Activated naive CD4-positive, alpha-beta T cell treated with Interleukin-2 at 50 U/mL for 16 hours (primary cell): Measurements from ENCODE around the gene PLEKHG4.

Source experiments
- DNase-seq: peaks from one replicate; pipeline ENCODE4 v3.0.0-alpha.2; 2020

Gene PLEKHG4

DNA sequence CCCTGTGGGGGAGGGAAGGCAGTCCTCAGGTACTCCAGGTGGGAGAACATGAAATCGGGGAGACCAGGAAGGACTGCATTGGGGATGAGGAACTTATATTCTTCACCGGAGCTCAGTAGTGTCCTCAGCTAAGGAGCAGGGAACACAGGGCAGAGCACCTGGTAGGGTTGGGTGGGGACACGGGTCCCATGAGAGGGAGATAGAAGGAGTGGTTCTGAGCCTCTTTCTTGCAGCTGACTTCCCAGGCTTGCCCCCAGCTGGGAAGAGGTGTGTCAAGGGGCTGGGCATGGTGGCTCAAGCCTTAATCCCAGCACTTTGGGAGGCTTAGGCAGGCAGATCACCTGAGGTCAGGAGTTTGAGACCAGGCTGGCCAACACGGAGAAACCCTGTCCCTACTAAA lies 34.1 kb upstream of the PLEKHG4 start:
- no peak for DNase-seq

DNA sequence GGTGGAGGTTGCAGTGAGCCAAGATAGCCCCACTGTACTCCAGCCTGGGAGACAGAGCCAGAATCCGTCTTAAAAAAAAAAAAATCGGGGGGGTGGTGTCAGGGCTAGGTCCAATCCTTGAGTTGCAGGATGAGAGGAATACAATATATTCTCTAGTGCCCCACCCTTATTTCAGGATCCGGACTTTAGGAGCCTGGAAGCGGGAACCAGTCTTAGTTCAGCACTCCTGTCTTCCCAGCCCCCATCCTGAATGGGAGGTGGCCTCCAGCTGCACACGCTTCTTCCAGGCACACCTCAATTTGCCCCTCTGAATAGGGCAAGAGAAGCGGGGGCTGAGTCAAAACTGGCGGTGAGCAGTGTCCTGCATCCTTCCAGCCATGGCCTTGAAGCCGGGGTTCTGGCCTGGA lies 33.7 kb upstream of the PLEKHG4 start:
- no peak for DNase-seq

DNA sequence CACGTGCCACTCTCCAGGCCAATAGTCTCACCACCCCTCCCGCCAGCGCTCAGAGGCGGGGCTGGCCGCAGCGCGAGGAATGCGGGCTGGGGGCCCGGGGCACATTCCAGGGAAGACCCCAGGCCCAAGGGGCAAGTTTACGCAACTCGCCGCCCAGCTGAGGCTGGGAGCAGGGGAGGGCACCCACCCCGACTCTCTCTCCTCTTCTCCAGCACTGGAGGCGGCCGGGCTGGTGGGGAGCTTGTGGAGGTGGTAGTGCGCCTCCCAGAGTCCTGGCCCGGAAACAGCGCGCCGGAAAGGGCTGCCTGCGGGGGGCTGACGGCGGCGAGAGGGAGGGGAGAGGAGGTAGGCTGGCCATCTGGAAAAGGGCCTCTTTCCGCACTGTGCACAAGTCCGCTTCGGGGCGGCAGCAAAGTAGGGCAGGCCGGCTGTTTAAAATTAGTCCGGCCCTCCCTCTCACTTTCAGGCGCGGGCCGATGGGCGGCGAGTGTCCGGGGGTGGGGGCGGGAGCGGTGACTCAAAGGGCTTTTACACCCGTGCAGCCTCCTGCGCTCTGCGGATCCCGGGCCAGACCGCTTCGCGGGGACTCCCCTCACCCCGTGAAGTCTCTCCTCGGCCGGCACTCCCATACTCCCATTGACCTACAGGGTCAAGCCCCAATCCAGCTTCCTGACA lies 33.1 kb upstream of the PLEKHG4 start:
- peak; percentile 52 for DNase-seq

DNA sequence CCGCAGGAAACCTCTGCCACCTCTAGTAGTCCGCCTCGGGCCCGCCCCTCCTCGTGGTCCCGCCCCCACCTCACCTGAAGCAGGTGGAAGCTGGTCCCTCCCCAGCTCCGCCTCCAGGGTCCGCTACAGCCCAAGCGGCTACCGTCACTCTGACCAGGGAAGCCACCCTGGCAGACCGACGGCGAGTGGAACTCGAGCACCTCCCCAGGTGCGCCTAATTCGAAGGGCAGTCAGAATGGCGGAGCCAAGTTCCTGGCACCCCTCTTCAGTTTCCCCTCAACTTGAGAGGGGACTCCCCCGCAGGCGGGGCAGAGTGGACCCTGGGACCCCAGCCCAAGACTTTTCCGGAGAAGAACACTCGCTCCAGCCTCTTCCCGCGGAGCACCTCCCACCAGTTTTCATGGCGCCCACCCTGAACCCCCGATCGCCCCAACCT lies 32.6 kb upstream of the PLEKHG4 start:
- DNase-seq, result no peak

DNA sequence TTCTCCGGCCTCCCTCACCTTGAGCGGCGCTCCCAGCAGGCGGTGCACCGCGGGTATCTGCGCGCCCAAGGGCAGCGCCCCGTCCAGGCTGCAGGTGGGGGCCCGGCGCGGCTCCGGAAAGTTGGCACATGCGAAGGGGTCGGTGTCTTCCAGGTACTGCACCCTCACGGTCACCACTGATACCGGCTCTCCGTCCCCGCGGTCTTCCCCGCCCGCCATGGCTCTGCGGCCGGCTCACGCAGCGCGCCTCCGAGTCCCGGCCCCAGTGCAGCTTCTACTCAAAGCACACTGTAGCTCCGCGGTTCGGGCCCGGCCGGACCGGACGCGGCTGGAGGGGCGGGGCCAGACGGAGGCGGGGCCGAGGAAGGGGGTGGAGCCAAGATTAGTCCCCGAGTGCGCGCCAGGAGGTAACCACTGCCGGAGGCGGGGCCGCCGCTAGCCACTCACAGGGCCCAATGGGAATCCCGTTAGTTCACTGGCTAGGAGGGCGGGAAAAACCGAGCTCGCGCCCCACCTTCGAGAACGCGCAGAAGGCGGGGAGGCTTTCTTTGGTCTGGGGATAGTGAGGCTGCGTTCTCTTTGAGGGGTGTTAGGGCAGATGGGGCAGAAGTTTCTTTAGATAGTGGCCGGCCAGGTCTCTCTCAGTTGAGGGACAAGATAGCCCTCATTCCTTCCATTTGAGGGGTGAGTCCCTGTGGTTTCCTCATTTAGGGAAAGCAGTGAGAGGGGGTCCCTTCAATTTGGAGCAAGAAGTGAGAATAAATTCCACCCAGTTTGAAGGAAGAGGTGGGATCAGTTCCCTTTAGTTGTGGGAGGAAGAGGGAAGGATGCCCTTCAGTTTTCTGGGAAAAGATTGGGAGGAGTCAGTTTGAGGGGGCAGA lies 31.9 kb upstream of the PLEKHG4 start, which contains the start of gene FHOD1:
TSS of gene FHOD1 (minus strand) at position 290 of the 881 bp plus-strand sequence. CDS start at position 219, 71 bp downstream.
- peak; percentile 98 for DNase-seq

DNA sequence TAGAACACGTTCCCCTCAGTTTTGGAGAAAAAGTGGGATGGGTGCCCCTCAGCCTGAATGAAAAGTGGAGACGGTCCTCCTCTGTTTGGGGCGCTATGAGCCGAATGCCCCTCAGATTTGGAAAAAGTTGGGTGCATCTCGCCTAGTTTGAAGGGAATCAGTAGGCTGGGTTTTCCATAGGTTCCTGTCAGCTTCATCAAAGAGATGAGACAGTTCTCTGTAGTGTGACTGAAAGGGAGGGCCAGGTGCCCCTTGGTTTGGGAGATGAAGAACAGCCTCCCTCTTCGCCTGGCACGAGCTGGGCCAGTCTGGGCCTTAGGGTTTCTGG lies 31.3 kb upstream of the PLEKHG4 start:
- DNase-seq, result no peak

DNA sequence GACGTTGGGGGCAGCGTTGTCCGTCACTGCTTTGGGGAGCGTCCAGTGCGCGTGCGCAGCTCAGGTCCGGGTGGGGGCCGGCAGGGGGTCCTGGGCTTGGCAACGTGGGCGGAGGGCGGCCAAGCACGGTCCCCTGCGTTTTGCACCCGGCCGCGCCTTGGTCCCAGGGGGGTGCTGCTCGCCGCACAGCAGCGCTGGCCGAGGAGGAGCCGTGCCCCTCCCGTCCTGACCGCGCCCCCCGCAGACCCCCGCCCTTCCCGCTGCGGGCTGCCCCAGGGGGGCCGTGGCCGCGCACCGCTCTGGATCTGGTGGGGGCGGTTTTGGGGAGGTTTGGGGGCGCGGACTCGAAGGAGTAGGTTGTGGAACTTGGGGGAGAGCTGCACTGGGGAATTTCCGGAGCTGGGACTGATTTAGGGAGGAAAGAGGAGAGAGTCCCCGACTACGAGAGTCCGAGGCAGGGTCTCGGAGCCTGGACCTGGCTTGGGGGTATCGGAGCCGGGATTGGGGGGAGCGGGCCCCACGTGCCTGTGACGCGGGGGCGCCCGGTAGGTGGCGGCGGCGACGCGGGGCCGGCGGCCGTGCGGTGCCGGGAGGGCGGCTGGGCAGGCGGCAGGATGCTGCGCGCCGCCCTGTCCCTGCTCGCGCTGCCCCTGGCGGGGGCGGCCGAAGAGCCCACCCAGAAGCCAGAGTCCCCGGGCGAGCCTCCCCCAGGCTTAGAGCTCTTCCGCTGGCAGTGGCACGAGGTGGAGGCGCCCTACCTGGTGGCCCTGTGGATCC lies 30.7 kb upstream of the PLEKHG4 start, which contains the start of gene SLC9A5:
TSS of gene SLC9A5 (plus strand) at position 579 of the 777 bp plus-strand sequence. CDS start at position 615, 36 bp downstream.
- DNase-seq, result peak; percentile 34

DNA sequence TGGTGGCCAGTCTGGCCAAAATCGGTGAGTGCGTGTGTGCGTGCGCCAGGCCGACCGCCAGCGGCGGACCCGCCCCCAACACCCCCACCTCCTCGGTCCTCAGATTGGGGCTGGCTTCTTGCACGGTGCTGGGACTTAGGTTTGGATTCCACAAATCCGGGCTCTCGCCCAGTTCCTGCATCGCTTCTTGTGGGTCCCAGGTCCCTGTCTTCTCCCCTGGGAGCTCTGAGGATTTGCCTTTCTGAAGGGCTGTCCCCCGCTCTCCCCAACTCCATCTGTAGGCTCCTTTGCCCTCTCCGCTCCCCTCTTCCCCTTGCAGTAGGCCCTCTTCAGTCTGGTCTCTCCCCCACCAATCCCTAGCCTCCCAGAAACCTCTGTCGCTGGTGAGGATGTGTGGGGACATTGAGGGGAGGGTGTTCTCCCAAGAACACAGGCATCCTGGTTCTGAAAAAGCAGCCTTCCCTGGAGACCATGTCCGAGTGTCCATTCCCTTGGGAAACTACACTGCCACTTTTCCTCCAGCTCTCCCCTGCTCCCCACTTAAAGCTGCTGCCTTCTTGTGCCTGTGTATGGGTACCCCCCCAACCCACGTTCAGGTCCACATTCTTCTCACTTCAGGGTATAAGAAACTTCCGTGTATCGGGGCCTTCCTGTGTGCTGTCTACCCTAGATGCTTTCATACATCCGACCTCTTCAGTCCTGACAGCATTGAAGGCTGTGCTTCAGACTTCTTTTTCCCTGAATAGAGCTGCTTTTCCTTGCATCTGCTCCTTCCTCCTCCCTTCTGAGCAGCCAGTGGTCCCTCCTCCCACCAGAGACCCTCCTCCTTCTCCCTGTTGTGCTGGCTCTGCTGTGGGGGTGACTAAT lies 29.9 kb upstream of the PLEKHG4 start:
- no peak for DNase-seq

DNA sequence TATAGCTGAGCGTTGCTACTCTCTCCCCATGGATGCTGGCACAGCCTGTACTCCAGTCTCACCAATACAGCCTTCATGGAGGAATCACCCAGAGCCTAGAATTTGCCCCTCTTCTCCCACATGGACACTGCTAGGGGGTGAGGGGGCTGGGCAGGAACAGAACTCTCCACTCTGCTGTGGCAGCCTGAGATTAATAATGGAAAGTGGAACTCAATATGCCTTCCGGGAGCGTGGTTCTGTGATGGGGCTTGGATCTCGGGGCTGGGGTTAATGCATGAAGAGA lies 29.3 kb upstream of the PLEKHG4 start:
- no peak for DNase-seq

DNA sequence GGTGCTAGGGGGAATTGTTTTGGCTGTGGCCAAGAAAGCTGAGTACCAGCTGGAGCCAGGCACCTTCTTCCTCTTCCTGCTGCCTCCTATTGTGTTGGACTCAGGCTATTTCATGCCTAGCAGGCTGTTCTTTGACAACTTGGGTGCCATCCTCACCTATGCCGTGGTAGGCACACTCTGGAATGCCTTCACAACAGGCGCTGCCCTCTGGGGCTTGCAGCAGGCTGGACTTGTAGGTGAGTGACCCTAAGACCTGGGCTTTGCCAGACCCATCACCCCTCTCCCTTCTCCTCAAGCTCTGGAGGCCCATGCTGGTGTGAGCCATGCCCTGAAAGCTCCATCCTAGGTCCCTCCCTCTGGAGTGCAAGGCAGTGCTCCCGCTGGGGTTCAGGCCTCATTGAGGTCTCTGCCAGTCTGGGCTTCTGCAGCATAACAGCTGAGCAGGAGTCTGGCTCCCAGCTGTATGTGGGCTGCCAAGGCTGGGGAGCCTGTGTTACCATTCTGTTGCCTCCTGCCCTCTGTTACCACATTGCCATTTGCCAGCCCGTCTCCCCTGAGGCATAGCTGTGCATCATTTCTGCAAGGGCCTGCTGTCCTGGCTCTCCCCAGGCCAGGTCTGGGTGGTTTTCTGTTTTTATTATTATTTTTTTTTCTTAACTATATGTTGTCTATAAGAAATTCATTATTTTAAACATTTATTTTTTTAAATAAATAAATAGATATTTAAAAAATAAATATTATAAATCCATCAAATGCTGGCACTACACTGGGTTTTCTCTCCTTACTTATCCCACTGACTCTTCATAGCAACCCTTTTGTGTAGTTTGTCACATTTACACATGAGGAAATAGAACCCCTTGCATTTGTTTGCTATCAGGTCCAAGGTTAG lies 26.5 kb upstream of the PLEKHG4 start:
- no peak for DNase-seq

DNA sequence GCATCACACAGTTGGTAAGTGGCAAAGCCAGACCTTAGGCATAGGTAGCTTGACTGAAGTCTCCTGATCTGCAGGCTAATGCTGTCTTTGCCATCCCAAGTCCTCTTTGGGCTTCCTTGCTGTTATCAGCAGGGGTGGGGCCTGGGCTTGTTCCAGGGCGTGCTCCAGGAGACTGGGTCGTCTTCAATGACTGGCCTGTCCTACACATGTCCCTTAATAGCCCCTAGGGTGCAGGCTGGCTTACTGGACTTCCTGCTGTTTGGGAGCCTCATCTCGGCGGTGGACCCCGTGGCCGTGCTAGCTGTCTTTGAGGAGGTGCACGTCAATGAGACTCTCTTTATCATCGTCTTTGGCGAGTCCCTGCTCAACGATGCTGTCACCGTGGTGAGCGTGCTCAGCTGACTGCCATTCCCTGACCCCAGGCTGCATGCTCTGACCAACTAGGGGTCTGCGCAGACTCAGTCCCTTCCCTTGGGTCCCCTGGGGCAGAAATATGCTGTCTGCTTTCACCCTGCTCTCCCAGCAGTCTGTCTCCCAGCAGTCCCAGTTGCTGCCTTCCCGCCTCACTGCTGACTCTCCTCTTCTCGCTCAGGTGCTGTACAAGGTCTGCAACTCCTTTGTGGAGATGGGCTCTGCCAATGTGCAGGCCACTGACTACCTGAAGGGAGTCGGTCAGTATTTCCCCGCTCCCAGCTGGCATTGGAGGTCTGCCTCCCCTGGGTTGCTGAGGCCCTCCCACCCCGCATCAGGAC lies 24.4 kb upstream of the PLEKHG4 start:
- DNase-seq, result no peak

DNA sequence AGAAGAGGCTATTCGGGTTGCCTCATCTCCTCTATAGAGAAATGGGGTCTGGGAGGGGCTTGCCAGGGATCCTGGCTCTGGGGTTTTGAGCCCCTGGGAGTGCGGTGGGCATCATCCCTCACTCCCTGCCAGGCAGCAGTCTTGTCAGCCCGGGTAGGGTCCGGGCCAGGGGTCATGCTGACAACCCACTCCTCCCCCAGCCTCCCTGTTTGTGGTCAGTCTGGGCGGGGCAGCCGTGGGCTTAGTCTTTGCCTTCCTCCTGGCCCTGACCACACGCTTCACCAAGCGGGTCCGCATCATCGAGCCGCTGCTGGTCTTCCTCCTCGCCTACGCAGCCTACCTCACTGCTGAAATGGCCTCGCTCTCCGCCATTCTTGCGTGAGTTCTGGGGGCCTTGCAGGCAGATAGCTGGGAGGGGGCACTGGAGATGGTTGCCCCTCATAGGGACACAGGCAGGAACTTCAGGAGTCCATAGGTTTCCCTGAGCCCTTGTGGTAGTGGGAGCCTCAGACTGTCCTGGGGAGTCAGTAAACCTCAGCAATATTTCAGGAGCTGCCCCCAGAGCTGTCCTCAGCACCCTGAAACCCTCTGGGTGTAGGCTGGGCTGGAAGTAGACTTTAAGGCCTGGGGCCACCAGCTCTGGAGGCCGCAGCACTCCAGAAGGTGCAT lies 23.6 kb upstream of the PLEKHG4 start:
- DNase-seq, result no peak

DNA sequence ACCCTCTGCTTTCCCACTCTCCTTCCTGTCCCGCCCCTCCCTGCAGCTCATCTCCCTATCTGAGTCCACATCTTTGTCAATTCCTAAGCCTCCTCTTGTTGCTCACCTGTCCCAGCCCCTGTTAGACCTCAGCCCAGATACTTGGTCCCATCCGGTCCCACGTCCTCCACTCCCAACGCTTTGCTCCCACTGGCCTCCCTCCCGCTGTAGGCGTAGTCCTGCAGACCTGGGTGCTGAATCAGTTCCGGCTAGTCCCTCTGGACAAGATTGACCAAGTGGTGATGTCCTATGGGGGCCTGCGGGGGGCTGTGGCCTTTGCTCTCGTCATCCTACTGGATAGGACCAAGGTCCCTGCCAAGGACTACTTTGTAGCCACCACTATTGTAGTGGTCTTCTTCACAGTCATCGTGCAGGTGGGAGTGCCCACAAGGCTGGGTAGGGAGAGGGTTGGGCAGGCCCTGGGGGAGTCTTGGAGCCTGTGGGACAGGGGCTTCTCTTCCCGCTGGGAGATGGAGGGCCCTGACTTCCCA lies 22.6 kb upstream of the PLEKHG4 start:
- DNase-seq, result no peak

DNA sequence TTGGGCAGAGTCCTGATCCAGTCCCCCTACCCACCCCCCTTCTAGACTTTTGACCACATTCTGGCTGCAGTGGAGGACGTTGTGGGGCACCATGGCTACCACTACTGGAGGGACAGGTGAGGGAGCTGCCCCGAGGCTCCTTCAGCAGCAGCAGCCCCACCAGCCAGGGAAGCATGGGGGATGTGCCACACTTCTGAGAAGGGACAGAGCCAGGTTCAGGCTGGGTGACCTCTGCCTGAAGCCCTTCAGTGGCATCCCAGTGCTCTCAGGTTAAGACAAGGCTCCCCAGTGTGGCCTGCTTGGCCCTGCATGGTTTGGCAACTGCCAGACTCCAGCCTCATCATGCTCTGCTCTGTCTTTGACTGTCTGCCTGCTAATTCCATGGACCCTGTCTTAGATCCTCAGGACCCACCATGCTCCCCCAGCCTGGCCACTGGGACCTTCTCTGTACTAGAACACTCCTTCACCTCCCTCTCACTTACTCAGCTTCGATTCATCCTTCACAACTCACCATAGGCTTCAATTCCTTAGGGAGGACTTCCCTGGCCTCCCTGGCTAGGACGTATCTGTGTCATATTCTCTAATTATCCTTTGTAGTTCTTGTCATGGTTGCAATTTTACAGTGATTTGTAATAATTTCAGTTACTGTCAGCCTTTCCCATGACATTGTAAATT lies 21.7 kb upstream of the PLEKHG4 start:
- DNase-seq, result no peak

DNA sequence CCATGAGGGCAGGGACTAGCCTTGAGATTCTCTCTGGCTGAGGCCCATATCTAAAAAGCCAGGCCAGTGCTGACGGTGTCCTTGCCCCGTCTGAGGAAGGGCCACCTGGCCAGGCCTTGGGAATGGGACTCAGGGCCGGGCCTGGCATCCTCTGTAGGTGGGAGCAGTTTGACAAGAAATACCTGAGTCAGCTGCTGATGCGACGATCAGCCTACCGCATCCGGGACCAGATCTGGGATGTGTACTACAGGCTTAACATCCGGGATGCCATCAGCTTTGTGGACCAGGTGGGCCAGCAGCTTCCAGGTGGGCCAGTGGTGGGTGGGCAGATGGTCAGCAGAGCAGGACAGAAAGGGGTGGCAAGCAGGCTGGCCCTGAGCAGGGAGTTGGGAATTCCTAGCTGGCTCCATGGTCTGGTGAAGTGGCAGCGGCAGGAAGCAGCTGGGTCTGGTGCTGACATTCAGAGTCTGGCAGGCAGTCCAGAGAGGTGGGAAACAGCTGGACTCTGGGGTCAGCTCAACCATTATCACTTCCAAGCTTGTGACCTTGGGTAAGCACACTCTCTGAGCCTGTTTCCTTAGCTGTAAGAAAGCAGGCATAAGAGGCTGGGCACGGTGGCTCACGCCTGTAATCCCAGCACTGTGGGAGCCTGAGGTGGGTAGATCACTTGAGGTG lies 21.0 kb upstream of the PLEKHG4 start:
- no peak for DNase-seq

DNA sequence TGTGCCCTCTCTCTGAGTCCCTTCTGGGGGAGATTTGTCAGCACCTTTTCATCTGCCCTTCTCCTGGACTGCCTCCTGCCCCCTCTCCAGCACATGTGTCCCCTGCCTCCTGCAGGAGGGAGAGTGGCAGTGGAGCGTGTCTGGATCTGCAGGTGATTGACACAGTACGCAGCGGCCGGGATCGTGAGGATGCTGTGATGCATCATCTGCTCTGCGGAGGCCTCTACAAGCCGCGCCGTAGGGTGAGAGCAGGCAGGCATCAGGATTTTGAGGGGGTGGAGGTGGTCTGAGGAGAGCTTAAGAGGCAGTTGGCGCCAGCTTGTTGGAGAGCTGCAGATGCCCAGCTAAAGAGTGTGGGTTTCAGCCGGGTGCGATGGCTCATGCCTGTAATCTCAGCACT lies 19.6 kb upstream of the PLEKHG4 start:
- no peak for DNase-seq

DNA sequence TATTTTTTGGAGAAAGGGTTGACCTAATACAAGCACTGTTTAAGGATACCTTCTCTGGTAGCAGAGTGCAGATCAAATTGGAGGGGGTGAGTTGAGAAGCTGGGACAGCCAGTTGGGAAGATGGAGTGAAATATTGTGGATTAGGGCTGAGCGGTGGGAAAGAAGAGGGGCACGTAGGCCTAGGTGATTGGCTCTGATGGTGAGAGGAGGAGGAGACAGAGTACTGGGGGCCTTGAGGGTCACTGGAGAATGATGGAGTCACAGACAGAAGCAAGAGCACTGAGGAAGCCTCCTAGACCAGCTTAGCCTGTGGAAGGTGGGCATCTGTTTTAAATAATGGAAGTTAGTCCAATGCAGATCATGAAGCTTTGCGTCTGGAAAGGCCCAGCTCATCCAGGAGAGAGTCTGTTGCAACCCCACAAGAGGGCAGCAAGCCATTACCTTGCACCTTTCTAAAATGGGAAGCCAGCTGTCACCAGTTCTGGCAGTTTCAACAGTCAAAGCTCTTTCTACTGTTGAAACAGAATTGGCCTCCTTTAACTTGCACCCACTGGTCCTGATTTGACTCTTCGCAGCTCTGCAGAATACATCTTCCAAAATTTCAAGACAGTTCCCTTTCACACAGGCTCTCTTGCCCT lies 18.8 kb upstream of the PLEKHG4 start:
- peak; percentile 25 for DNase-seq

DNA sequence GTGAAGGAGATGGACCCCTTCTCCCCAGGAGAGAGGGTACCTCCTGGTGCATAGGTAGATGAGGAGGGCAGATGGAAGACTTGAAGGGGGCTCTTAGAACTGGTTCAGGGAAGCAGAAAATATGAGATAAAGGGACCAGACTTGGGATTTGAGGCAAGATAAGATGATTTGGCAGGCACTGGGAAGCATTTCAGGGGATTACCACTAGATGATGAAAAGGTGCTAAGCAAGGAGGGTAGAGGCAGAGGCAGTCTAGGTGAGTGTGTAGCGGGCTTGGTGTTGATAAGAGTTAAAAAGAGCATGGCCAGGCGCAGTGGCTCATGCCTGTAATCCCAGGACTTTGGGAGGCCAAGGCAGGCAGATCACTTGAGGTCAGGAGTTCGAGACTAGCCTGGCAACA lies 16.1 kb upstream of the PLEKHG4 start:
- no peak for DNase-seq
